ENCODE measurements around the gene HIP1. TPM values are rescaled to one million over a fixed set of nuclear protein-coding genes. Genes with fewer than 3 reads are reported as not detected.
A peak's percentile ranks its signal among the peaks of the same experiment; 100 is the strongest.

The HIP1 gene
- total and polyA plus RNA-seq, 9 of the 15 experiments (the other 6 are each of a cell fraction or from before 2014, with no cell fraction given), result 2.4 to 13.7 (median 9.5) TPM

- POLR2A ChIA-PET, result interaction anchor here (0.6 kb wide), 1 partner anchor 1221 kb away, joined by 4 read pairs; no protein-coding TSS in a partner anchor
Observed at GRCh38 chr7:75571209-75571608, 167.5 kb downstream of the HIP1 start.

More at GRCh38 chr7:75571209-75571608, 167.5 kb downstream of the HIP1 start:
- ATAC-seq, result no peak
- intact Hi-C loops (cut with micrococcal nuclease), result no loop called here
- Histone ChIP-seq H3K4me3 (no peak overlapping the region), H3K9me1 (ENCODE audit: control insufficient read depth, insufficient read depth, low read length) (no peaks in the 10 kb centered on the region), H3K4me2 (ENCODE audit: insufficient read depth, low read length) (no peak overlapping the region), H4K20me1 (replicated peaks; ENCODE audit: control insufficient read depth, insufficient read depth, low read length) (no peaks in the 10 kb centered on the region), H2AFZ (ENCODE audit: low read depth, low read length) (no peak overlapping the region), H3K36me3 (ENCODE audit: control insufficient read depth, insufficient read depth, low read length) (no peaks in the 10 kb centered on the region), H3K4me1 (replicated peaks in 1 of 2; ENCODE audit: control insufficient read depth in 2 of 2, insufficient read depth in 2 of 2, low read length in 2 of 2) (peaks cover 0 to 14% of the 10 kb centered on the region in 2 experiments; a peak in 1 of 5 replicates), H3K27ac (ENCODE audit: extremely low read depth, low read depth, low read length) (no peak overlapping the region), H3K79me2 (ENCODE audit: control insufficient read depth, insufficient read depth, low read length) (no peaks in the 10 kb centered on the region), H3K9ac (ENCODE audit: insufficient read depth in 1 of 2, low read depth in 2 of 2, low read length in 2 of 2) (no peak overlapping the region), H3K27me3 (ENCODE audit: control insufficient read depth in 2 of 2, insufficient read depth in 2 of 2, low read length in 2 of 2) (no peaks in the 10 kb centered on the region; a peak in 1 of 5 replicates), H3K9me3 (replicated peaks; ENCODE audit: control insufficient read depth, insufficient read depth, low read depth, low read length) (no peaks in the 10 kb centered on the region)
- DNase-seq (ENCODE audit: extremely low read depth in 1 of 4, low spot score in 3 of 4), result no peak
- TF ChIP-seq ZNF140 (CRISPR knock-in tag; IDR thresholded peaks at IDR 0.05) (no peak), POLR2A (conservative IDR thresholded peaks at IDR 0.05) (no peak), SMAD4 (CRISPR knock-in tag; conservative IDR thresholded peaks at IDR 0.05) (no peak), LCOR (CRISPR knock-in tag; IDR thresholded peaks at IDR 0.05) (no peak), ZFX (CRISPR knock-in tag; IDR thresholded peaks at IDR 0.05) (no peak), DIDO1 (tag; IDR thresholded peaks at IDR 0.05; ENCODE audit: low read depth) (no peak), CBX1 (IDR thresholded peaks at IDR 0.05; ENCODE audit: low read depth) (no peak), AFF1 (IDR thresholded peaks at IDR 0.05; ENCODE audit: low read depth in 1 of 2, partially characterized antibody in 2 of 2) (no peak), CSDE1 (IDR thresholded peaks at IDR 0.05) (no peak), BMI1 (IDR thresholded peaks at IDR 0.05; ENCODE audit: low read length) (no peak)
- 57% methylated on average over 4 of the region's 4 CpGs for WGBS (ENCODE audit: insufficient coverage, low coverage, missing lambda C conversion rate)
- FAIRE-seq, result peak; percentile 56
- CTCF ChIA-PET (ENCODE audit: low intra/inter-chr PET ratio), result no interaction called here
- in situ Hi-C loops (cut with MboI), result no loop called here
- no TSS peak for BruUV-seq (replicated peaks)
